NCI-H1105 (cell line): ENCODE measurements around the gene GCH1.
"Not testable (repeated sequence)": the region's sequence is repeated elsewhere in the genome, so short reads cannot be mapped to it uniquely, and the experiment has no call there.

Experiments used
- DNase-seq: peaks from one replicate; lab custom pipeline; 2025; lab: John Stamatoyannopoulos, UW

GCH1 gene

GRCh38 chr14:54902521-54903420 lies at the start of gene GCH1:
TSS of gene GCH1 (minus strand) at chr14:54902826. CDS start at chr14:54902663, 163 bp downstream.
- DNase-seq = peak; percentile 78

- no peak for DNase-seq
Measured at GRCh38 chr14:54947230-54947629, 44.6 kb upstream of the GCH1 start.

- no peak for DNase-seq
Measured at GRCh38 chr14:54946500-54946899, 43.9 kb upstream of the GCH1 start.

- DNase-seq = no peak
Measured at GRCh38 chr14:54944737-54945391, 42.2 kb upstream of the GCH1 start.

- DNase-seq = no peak
Measured at GRCh38 chr14:54942913-54943312, 40.3 kb upstream of the GCH1 start.

- DNase-seq = no peak
Measured at GRCh38 chr14:54936816-54937215, 34.2 kb upstream of the GCH1 start.

GRCh38 chr14:54935958-54936357 lies 33.3 kb upstream of the GCH1 start:
- DNase-seq = no peak

GRCh38 chr14:54935100-54935499 lies 32.5 kb upstream of the GCH1 start:
- no peak for DNase-seq

- DNase-seq = no peak
Measured at GRCh38 chr14:54933006-54933405, 30.4 kb upstream of the GCH1 start.

- no peak for DNase-seq
Measured at GRCh38 chr14:54931598-54932340, 29.1 kb upstream of the GCH1 start.

- DNase-seq = no peak
Measured at GRCh38 chr14:54931101-54931500, 28.5 kb upstream of the GCH1 start.

- peak; percentile 48 for DNase-seq
Measured at GRCh38 chr14:54929556-54929955, 26.9 kb upstream of the GCH1 start.

GRCh38 chr14:54928216-54928615 lies 25.6 kb upstream of the GCH1 start:
- DNase-seq = no peak

GRCh38 chr14:54927551-54927950 lies 24.9 kb upstream of the GCH1 start:
- no peak for DNase-seq

- DNase-seq = not testable (repeated sequence)
Measured at GRCh38 chr14:54926570-54926969, 23.9 kb upstream of the GCH1 start.

- no peak for DNase-seq
Measured at GRCh38 chr14:54922598-54922997, 20.0 kb upstream of the GCH1 start.

GRCh38 chr14:54920052-54920451 lies 17.4 kb upstream of the GCH1 start:
- peak; percentile 61 for DNase-seq

GRCh38 chr14:54919330-54919729 lies 16.7 kb upstream of the GCH1 start:
- no peak for DNase-seq

- no peak for DNase-seq
Measured at GRCh38 chr14:54918427-54918826, 15.8 kb upstream of the GCH1 start.

- DNase-seq = no peak
Measured at GRCh38 chr14:54916101-54916500, 13.5 kb upstream of the GCH1 start.

GRCh38 chr14:54909817-54910558 lies 7.4 kb upstream of the GCH1 start:
- no peak for DNase-seq

GRCh38 chr14:54908973-54909372 lies 6.3 kb upstream of the GCH1 start:
- not testable (repeated sequence) for DNase-seq
